Liver (tissue), 9 donors: Measurements from ENCODE around the gene TBC1D9B. TPM values are rescaled to one million over a fixed set of nuclear protein-coding genes. Genes with fewer than 3 reads are reported as not detected.
A peak's percentile ranks its signal among the peaks of the same experiment; 100 is the strongest.

Experiments
- DNase-seq: peaks from one replicate; pipeline ENCODE4 v3.0.0-alpha.2; 2017; ENCODE audit warnings: low spot score
- H3K27ac ChIP-seq, 2 donors: one replicate each; pipeline ENCODE4 v1.7.0; 2013; ENCODE audit warnings: inconsistent platforms in 2 of 2, low read length in 2 of 2, control low read depth in 1 of 2, low read depth in 1 of 2, mild to moderate bottlenecking in 1 of 2
- H3K27me3 ChIP-seq, 4 donors: one replicate each; pipeline versions ENCODE4 v1.6.1 to v1.7.0; 2013; ENCODE audit warnings: low read length in 3 of 4, inconsistent platforms in 1 of 4, mild to moderate bottlenecking in 1 of 4, moderate library complexity in 1 of 4; ENCODE audit not compliant: control insufficient read depth in 4 of 4, insufficient read depth in 4 of 4
- H3K36me3 ChIP-seq, 4 donors: one replicate each; pipeline versions ENCODE4 v1.6.1 to v1.7.0; 2013; ENCODE audit warnings: low read length in 3 of 4, mild to moderate bottlenecking in 3 of 4, low read depth in 1 of 4, moderate library complexity in 1 of 4; ENCODE audit not compliant: control insufficient read depth in 4 of 4, insufficient read depth in 3 of 4
- H3K4me1 ChIP-seq, 4 donors: one replicate each; pipeline versions ENCODE4 v1.6.1 to v1.7.0; 2013; ENCODE audit warnings: low read length in 3 of 4, mild to moderate bottlenecking in 3 of 4, moderate library complexity in 1 of 4; ENCODE audit not compliant: control insufficient read depth in 4 of 4, insufficient read depth in 4 of 4
- H3K4me3 ChIP-seq, 3 donors: one replicate each; pipeline versions ENCODE4 v1.6.1 to v1.7.0; 2013; ENCODE audit warnings: low read length in 3 of 3, control low read depth in 1 of 3, low read depth in 1 of 3, mild to moderate bottlenecking in 1 of 3
- H3K9ac ChIP-seq, 2 donors: one replicate each; pipeline ENCODE4 v1.7.0; 2013; ENCODE audit warnings: low read length in 2 of 2, mild to moderate bottlenecking in 2 of 2, moderate library complexity in 2 of 2, control low read depth in 1 of 2, low read depth in 1 of 2
- H3K9me3 ChIP-seq, 4 donors: one replicate each; pipeline versions ENCODE4 v1.6.1 to v1.7.0; 2013; ENCODE audit warnings: low read length in 3 of 4; ENCODE audit not compliant: control insufficient read depth in 4 of 4
- EGR1 ChIP-seq, 2 donors: IDR thresholded peaks; 2 replicates each; pipeline ENCODE4 v1.6.1; 2016 to 2018; ENCODE audit warnings: antibody characterized with exemption in 2 of 2, low read depth in 2 of 2
- FOXA1 ChIP-seq: IDR thresholded peaks from 2 replicates; pipeline ENCODE4 v1.6.1; 2016; ENCODE audit warnings: antibody characterized with exemption
- FOXA2 ChIP-seq: IDR thresholded peaks from 2 replicates; pipeline ENCODE4 v1.6.1; 2016; ENCODE audit warnings: antibody characterized with exemption
- GABPA ChIP-seq, 2 donors: IDR thresholded peaks in 1 of 2; conservative IDR thresholded peaks in 1 of 2; 2 replicates each; pipeline ENCODE4 v1.6.1; 2016; ENCODE audit warnings: antibody characterized with exemption in 2 of 2, mild to moderate bottlenecking in 1 of 2, moderate library complexity in 1 of 2
- HNF4A ChIP-seq, 2 donors: conservative IDR thresholded peaks; 2 replicates each; pipeline ENCODE4 v1.6.1; 2016; ENCODE audit warnings: antibody characterized with exemption in 2 of 2, mild to moderate bottlenecking in 2 of 2
- HNF4G ChIP-seq: IDR thresholded peaks from 2 replicates; pipeline ENCODE4 v1.6.1; 2016; ENCODE audit warnings: antibody characterized with exemption
- JUND ChIP-seq, 2 donors: IDR thresholded peaks; 2 replicates each; pipeline ENCODE4 v1.6.1; 2016; ENCODE audit warnings: antibody characterized with exemption in 2 of 2
- NR2F2 ChIP-seq: IDR thresholded peaks from 2 replicates; pipeline ENCODE4 v1.6.1; 2016; ENCODE audit warnings: antibody characterized with exemption
- RAD21 ChIP-seq, 2 donors: IDR thresholded peaks; 2 replicates each; pipeline ENCODE4 v1.6.1; 2016; ENCODE audit warnings: antibody characterized with exemption in 2 of 2, mild to moderate bottlenecking in 2 of 2
- REST ChIP-seq: IDR thresholded peaks from 2 replicates; pipeline ENCODE4 v1.6.1; 2016; ENCODE audit warnings: antibody characterized with exemption, mild to moderate bottlenecking
- RXRA ChIP-seq, 2 donors: IDR thresholded peaks; 2 replicates each; pipeline ENCODE4 v1.6.1; 2017 to 2018; ENCODE audit warnings: antibody characterized with exemption in 2 of 2, mild to moderate bottlenecking in 1 of 2
- SP1 ChIP-seq: IDR thresholded peaks from 2 replicates; pipeline ENCODE4 v1.6.1; 2018; ENCODE audit warnings: antibody characterized with exemption, mild to moderate bottlenecking
- TAF1 ChIP-seq: conservative IDR thresholded peaks from 2 replicates; pipeline ENCODE4 v1.6.1; 2016; ENCODE audit warnings: antibody characterized with exemption, mild to moderate bottlenecking
- YY1 ChIP-seq: IDR thresholded peaks from 2 replicates; pipeline ENCODE4 v1.6.1; 2016; ENCODE audit warnings: antibody characterized with exemption, mild to moderate bottlenecking
- ZBTB33 ChIP-seq: IDR thresholded peaks from 2 replicates; pipeline ENCODE4 v1.6.1; 2016; ENCODE audit warnings: antibody characterized with exemption
- WGBS: extraction: QIAGEN DNeasy Blood & Tissue Kit; methylation state at CpG from one replicate; pipeline ENCODE4 v1.1.7; 2013; 5-methylcytosine and 5-hydroxymethylcytosine counted together
- polyA plus RNA-seq, 2 donors: library from polyadenylated mRNA; stranded (reverse) in 1 of 2; unstranded in 1 of 2; fragments of 200-250 nt in 1 of 2; fragments of >200 nt in 1 of 2; fragmentation: Nextera tagmentation in 1 of 2; extraction: Ambion mirVana in 1 of 2; gene quantifications; one replicate each; pipeline versions ENCODE4 v1.2.1 to v1.2.3, GENCODE V29; 2013 to 2015
- total RNA-seq, 2 donors: library from RNA; depleted of rRNA; stranded (reverse); fragments of >200 nt; gene quantifications; one replicate each; pipeline ENCODE4 v1.2.3, GENCODE V29; 2014
- TF ChIP-seq, protein P1 (sequence below): IDR thresholded peaks from 2 replicates; pipeline ENCODE4 v1.6.1; 2016; ENCODE audit warnings: antibody characterized with exemption
- TF ChIP-seq, protein P2 (sequence below): fragments of 150-350 bp; IDR thresholded peaks from 2 replicates; pipeline ENCODE4 v1.5.1; 2017; ENCODE audit warnings: improper control_type of control experiment, low read depth, low read length; ENCODE audit not compliant: missing input control
- TF ChIP-seq, protein P3 (sequence below): IDR thresholded peaks from 2 replicates; pipeline ENCODE4 v1.6.1; 2016; ENCODE audit warnings: antibody characterized with exemption
- donor health status: healthy.
- donor health status: healthy.
- donor health status: healthy.
- donor health status: healthy.
- donor health status: healthy.

Gene TBC1D9B
- total and polyA plus RNA-seq, 4 donors, result 23.1 to 55.4 (median 38.7) TPM

GRCh38 chr5:179822444-179822990 is 85.2 kb downstream of the TBC1D9B start:
- WGBS, result 17% methylated on average over 8 of the region's 8 CpGs
- H3K4me3 ChIP-seq, result peak overlapping the region; percentile 64 to 92 (median 80)
- TF ChIP-seq FOXA2 (no peak), YY1 (no peak), HNF4A (conservative IDR thresholded peaks at IDR 0.05) (no peak), ZBTB33 (no peak), GABPA (IDR thresholded peaks at IDR 0.05 in 1 of 2, conservative IDR thresholded peaks at IDR 0.05 in 1 of 2) (no peak), REST (no peak), SP1 (no peak), HNF4G (no peak), NR2F2 (no peak), JUND (IDR thresholded peaks at IDR 0.05) (no peak), RAD21 (IDR thresholded peaks at IDR 0.05) (no peak), FOXA1 (no peak), TAF1 (no peak), RXRA (IDR thresholded peaks at IDR 0.05) (no peak), EGR1 (IDR thresholded peaks at IDR 0.05; ENCODE audit: low read depth in 2 of 2) (no peak)
- TF ChIP-seq, protein P1, sequence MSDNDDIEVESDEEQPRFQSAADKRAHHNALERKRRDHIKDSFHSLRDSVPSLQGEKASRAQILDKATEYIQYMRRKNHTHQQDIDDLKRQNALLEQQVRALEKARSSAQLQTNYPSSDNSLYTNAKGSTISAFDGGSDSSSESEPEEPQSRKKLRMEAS, result no peak
- TF ChIP-seq, protein P2, sequence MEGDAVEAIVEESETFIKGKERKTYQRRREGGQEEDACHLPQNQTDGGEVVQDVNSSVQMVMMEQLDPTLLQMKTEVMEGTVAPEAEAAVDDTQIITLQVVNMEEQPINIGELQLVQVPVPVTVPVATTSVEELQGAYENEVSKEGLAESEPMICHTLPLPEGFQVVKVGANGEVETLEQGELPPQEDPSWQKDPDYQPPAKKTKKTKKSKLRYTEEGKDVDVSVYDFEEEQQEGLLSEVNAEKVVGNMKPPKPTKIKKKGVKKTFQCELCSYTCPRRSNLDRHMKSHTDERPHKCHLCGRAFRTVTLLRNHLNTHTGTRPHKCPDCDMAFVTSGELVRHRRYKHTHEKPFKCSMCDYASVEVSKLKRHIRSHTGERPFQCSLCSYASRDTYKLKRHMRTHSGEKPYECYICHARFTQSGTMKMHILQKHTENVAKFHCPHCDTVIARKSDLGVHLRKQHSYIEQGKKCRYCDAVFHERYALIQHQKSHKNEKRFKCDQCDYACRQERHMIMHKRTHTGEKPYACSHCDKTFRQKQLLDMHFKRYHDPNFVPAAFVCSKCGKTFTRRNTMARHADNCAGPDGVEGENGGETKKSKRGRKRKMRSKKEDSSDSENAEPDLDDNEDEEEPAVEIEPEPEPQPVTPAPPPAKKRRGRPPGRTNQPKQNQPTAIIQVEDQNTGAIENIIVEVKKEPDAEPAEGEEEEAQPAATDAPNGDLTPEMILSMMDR, result no peak
- TF ChIP-seq, protein P3, sequence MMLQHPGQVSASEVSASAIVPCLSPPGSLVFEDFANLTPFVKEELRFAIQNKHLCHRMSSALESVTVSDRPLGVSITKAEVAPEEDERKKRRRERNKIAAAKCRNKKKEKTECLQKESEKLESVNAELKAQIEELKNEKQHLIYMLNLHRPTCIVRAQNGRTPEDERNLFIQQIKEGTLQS, result no peak
- H3K36me3 ChIP-seq, result peaks cover 16 to 35% (median 28%) of the 10 kb centered on the region in 4 donors
- no peaks in the 10 kb centered on the region for H3K9me3 ChIP-seq
- no peak for DNase-seq
- H3K27ac ChIP-seq, result peak overlapping the region; percentile 94 to 99
- H3K9ac ChIP-seq, result peak overlapping the region; percentile 68 to 98
- H3K4me1 ChIP-seq, result peaks cover 26 to 73% (median 57%) of the 10 kb centered on the region in 4 donors
- no peaks in the 10 kb centered on the region for H3K27me3 ChIP-seq
